GM19455 (cell line): ENCODE results near the gene OPRM1.
"Not testable (repeated sequence)": the region's sequence is repeated elsewhere in the genome, so short reads cannot be mapped to it uniquely, and the experiment has no call there.

ENCODE experiments used
- ATAC-seq: cut with Tn5 transposase; IDR thresholded peaks from one replicate; pipeline ENCODE4 v1.9.1; 2021; ENCODE audit not compliant: unreplicated experiment

Gene OPRM1

DNA sequence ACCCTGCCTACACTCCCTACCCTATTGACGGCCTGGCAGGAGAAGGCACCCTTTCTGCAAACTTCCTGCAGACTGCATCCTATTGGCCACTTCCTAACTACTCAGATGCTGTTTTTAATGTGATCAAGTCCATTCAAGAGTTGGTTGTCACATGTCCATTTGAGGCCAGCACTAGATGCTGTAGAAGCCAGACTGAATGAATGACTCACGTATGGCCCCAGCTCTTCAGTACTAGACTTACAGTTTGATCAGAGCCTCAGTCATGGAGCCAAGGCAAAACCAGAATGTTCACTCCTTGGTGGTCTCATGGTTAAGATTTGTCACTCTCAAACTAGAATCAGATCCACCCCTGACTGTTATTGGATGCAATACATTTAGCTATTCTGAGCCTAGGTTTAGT, 101.7 kb downstream of the OPRM1 start:
- no peak for ATAC-seq

DNA sequence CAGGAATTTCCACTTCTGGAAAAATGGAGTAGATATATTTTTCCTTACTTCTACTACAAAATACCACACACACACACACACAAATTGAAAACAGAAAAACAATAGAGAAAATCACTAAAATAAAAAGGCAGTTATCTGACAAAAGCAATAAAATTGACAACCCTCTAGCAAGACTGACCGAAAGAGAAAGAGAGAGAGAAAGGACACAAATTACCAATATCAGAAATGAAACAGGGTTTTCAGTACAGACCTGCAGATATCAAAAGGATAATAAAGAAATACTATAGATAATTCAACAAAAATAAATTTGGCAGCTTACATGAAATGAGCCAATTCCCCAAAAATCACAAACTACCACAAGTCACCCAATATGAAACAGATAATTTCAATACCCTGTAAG, 104.7 kb downstream of the OPRM1 start:
- no peak for ATAC-seq

- no peak for ATAC-seq
Measured at GRCh38 chr6:154154389-154154967, 115.4 kb downstream of the OPRM1 start.

DNA sequence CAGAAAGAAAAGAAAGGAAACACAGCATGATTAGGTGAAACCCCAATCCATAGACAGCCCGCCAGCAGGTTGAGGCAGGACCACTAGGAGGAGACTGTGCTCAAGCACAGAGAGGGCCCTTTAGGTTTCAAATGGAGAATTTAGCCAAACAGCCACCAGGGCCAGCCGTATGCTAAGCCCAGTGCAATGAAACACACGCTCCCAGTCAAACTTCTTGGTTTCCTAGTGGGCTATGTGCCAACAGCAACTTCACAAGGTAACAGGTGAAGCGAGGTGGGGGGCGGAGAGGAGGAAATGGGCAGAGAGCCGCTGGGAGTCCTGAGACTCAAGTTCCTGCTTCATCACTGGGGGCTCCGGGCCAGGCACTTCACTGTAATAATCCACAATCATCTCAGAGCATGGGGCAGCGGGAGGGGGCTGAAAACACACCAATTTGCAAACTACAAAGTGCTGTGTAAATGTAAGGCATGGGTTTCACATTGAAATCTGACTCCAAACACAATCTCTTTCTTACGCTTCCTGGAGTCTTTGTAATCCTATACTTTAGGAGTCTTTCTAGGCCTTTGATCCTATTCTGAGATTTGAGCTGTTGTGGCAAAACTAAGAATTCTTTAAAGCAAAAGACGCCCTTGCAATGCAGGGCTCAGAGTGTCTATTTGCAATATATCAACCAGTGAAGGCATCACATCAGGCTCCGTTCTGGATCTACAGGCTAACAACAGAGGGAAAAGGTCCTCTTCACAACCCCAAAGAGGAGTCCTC, 117.3 kb downstream of the OPRM1 start:
- peak; percentile 62 for ATAC-seq

DNA sequence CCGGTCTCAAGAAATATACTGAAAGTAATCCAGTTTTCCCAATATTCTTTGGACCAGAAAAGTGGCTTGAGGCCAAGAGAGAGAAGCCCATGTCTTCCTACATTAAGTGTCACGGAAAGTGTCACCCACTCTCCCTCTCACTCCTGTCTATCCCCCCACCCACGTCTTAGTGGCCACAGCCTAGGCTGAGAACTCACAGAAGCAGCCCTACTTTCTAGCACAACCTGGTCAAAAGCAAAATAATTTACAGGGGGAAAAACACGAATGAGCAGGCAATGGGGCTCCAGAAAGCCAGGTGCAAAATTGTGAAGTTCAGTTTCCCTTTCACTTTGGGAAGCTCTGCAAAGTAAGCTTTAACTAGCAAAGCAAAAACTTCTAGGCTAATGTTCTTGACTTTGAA, 118.0 kb downstream of the OPRM1 start:
- ATAC-seq = peak; percentile 59

DNA sequence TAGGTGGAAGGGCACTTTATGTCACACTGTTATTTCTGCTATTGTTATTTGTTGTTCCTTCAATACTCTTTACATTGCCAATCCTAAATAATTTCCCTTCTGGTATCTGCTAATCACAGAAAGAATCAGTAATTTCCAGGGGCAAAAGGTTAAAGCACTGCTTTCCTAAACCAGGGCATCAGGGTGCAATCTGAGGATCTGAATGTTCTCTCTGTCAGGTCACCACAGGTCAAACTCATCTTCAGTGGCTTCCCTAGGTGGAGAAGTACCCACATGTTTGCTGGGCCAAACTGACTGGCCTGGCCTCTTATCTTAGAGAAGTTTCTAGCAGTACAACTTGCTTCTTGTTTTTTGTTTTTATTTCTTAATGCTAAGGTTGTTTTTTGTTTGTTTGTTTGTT, 118.7 kb downstream of the OPRM1 start:
- ATAC-seq = no peak

DNA sequence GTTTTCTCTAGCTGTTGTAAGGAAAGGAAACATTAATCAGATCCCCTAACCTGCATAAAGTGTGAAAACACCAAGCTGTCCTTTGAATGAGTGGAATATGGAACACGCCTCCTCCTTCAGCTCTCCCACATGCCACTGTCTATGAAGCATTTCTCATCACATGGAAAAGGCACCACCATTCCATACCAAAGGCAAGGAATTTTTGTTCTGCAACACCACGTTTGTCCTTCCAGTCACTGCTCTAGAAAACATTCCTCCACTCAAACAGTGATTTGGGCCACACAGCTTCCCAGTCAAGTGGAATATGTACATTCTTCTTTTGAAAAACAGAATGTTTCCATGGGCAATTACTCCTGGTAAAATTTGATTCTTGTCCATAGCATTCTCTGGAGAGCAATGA, 120.1 kb downstream of the OPRM1 start:
- no peak for ATAC-seq

DNA sequence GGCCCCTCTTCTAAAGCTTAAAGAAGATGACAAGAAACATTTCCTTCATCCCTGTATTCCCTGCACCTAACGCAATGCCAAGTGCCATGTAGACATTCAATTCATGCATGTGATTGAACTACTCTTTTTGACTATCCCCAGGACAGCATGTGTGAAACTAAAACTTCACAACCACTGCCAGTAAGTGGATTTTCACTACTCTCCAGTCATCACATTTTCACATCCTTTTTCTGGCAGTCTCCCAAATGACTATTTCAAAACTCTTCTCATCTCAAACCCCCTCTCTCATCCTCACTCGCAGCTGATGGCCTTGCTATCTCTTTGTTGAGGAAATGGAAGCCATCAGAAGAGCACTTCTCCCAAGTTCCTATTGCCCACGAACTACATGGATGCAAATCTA, 122.6 kb downstream of the OPRM1 start:
- ATAC-seq = peak; percentile 73

DNA sequence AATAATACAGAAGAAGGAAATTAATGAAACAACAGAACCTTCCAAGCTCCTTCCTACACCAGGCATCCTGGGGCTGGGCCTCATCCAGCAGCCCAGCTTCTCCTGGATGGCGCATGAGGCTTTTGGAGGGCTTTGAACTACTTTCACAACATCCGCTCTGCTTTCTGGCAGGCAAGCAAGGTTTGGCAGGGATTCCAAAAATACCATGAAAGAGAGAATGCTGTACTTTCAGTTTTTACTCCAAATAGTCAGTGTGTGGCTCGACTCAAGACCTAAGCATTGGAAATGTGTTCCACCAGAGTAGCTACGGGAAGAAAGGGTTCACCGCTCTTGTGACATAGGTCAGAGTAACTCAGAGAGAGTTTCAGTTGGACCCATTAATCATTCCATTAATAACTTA, 125.4 kb downstream of the OPRM1 start:
- no peak for ATAC-seq

DNA sequence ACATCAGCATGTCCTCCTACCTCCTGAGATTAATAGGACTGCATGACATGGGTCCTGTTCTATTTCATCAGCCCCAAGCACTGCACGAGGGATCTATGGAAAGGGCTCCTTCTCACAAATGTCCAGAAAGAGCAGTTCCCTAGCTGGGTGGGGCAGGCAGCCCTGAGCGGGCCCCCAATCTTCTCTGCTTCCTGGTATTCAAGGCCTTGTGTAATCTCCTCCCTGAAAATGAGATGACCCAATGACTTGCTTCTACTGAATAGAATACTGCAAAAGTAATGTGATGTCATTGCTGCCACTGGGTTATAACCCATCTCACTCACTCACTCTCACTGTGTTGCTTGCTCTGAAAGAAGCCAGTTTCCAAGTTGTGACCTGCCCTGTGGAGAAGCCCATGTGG, 126.4 kb downstream of the OPRM1 start:
- ATAC-seq = no peak

DNA sequence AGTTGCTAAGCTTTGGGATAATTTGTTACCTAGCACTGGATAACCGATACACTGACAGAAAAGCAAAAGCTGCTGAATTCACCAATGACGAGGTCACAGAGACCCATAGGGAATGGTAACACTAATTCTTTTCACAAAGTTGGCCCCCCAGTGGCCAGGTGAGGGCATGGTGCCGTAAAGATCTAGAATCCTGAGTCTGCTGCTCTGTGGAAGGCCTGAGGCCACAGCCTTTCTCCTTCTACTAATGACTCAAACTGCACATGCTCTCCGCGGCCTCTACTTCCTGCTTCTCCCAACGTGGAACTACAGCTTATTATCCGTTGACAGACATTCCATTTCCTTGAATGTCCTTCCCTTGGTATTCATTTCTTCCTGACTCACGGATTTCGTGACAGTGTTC, 127.1 kb downstream of the OPRM1 start:
- no peak for ATAC-seq

DNA sequence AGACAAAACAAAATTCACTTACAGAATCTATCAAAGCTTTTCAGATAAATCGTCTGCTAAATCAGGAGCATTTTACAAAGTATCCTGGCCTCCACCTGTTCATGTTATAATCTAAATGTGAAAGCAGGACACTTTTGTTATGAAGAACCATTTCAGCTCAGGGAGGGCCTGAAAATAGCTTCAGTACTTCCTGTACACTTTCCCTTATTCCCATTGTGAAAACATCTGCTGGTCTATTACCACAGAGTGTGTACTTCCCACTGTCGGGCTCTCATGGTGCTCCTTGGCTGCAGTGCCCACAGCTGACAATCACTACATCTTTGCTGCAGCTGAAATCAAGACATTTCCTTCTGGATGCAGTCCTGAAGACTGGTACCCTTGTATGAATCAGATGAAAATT, 128.1 kb downstream of the OPRM1 start:
- ATAC-seq = no peak

- ATAC-seq = no peak
Measured at GRCh38 chr6:154169193-154169847, 130.3 kb downstream of the OPRM1 start.

DNA sequence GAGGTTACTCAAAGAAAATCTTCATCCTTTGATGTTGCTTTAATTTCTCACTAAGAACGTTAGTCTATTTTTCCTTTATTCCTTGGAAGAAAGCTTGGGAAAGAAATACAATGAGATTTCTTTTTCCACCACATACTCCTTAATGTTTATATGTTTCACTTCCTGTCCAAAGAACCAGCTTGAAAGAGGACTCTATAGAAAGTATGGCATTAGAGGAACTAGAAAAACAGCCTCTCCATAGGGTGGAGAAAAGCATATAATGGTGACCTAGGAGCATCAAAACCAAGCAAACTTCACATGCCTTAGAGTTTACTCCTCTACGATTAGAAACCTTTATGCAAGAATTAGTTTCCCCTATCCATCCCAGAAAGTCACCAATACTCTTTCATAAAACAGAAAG, 131.1 kb downstream of the OPRM1 start:
- no peak for ATAC-seq

DNA sequence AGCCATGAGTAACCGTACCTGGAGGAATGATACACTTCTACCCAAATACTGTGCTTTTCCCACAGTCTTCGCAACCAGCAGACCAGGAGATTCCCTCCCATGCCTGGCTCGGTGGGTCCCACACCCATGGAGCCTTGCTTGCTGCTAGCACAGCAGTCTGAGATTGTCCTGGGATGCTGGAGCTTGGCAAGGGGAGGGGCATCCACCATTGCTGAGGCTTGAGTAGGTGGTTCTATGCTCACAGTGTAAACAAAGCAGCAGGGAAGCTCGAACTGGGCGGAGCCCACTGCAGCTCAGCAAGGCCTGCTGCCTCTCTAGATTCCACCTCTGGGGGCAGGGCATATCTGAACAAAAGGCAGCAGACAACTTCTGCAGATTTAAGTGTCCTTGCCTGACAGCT, 133.4 kb downstream of the OPRM1 start:
- ATAC-seq = not testable (repeated sequence)

GRCh38 chr6:154179434-154179833, 140.4 kb downstream of the OPRM1 start:
- no peak for ATAC-seq

DNA sequence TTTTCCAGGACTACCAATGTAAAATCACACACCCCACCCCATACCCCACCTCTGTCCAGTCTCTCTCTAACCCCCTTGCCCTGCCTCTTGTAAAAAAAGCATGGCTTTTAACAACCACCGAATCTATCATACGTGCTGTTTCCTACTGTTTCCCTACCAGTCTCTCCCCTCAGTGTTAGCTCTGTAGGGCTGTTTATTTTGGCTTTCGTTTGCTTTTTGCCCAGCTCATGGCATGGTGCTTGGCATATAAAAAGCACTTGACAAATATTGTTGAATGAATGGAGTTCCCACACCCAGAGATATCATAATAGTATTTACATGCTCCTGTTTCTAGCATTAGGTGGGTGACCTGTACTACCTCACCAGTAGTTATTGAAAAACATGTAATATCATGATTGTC, 148.2 kb downstream of the OPRM1 start:
- no peak for ATAC-seq

DNA sequence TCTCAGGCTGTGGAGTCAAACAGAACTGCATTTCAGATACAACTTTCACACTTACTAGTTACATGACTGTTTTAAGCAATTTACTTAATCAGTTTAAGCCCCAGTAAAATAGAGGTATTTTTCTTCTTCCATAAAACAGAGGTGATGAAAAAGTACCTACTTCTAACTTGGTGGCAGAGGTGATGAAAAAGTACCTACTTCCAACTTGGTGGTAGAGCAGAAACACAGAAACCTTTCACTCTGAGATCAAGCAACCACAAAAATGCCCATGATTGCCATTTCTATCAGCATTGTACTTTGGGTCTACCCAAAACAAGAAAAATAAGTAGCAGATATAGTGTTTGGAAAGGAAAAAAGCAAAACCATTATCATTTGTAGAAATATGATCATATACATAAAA, 148.7 kb downstream of the OPRM1 start:
- ATAC-seq = no peak

DNA sequence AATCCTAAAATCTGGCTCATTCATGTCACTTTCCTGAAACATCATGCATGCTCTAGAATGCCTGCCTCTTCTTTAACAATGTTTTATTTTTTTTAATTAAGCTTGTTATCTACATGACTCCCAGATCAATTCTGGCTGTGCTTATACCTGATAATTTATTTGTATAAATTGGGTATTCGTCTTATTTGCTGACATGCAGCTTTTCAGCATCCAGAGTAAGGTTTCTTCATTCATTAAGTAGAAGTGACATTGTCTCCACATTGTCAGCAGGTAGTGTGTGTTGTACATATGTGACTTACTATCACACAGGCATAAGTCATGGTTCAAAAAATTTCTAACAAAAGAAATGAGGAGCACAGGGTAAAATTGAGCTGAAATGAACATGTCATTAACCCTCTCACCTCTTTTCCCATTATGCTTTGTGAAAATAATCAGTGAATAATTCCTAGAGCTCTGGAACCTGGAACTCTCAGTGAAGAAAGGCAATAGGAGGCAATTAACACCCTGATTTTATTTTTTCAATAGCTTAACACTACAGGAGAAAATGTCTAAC, 157.4 kb downstream of the OPRM1 start:
- ATAC-seq = no peak

- ATAC-seq = no peak
Measured at GRCh38 chr6:154197196-154197860, 158.3 kb downstream of the OPRM1 start.

- not testable (repeated sequence) for ATAC-seq
Measured at GRCh38 chr6:154201688-154202087, 162.6 kb downstream of the OPRM1 start.

GRCh38 chr6:154202339-154202738, 163.3 kb downstream of the OPRM1 start:
- no peak for ATAC-seq
